Measurements from ENCODE around the gene NTRK2.

DNA sequence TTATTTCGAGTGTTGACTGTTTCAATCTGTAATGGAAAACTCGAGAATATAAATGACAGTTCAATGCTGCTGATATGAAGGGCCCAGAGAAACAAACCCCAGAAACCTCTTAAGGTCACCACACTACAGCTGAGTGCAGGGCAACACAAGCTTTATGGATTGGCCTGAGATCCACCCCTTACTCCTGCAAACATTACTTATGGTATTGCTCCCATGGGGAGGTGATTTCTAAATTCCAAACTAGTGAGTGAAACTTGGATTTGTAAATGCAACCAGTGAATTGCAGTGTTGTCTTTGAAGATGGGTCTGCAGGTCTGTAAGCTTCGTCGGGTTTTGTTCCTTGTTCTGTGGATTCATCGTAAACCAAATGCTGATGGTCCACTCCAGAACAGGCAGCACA, 85.4 kb downstream of the NTRK2 start:
- TF ChIP-seq ATF2 (tag by site-specific recombination; IDR thresholded peaks at IDR 0.05; ENCODE audit: low read depth) (no peak), ZNF530 (tag by site-specific recombination; IDR thresholded peaks at IDR 0.05; ENCODE audit: low read depth) (no peak), ZBTB1 (tag by site-specific recombination; IDR thresholded peaks at IDR 0.05) (no peak), ZNF76 (tag by site-specific recombination; IDR thresholded peaks at IDR 0.05; ENCODE audit: borderline replicate concordance, low read depth) (no peak), KLF8 (tag by site-specific recombination; IDR thresholded peaks at IDR 0.05) (no peak), ZNF391 (tag by site-specific recombination; IDR thresholded peaks at IDR 0.05; ENCODE audit: borderline replicate concordance, low read depth) (no peak), PRDM6 (tag by site-specific recombination; IDR thresholded peaks at IDR 0.05) (no peak), ZNF10 (tag by site-specific recombination; IDR thresholded peaks at IDR 0.05) (no peak), ZNF311 (tag by site-specific recombination; IDR thresholded peaks at IDR 0.05; ENCODE audit: borderline replicate concordance) (no peak), ZNF571 (tag by site-specific recombination; IDR thresholded peaks at IDR 0.05) (no peak)
- TF ChIP-seq, protein P1, sequence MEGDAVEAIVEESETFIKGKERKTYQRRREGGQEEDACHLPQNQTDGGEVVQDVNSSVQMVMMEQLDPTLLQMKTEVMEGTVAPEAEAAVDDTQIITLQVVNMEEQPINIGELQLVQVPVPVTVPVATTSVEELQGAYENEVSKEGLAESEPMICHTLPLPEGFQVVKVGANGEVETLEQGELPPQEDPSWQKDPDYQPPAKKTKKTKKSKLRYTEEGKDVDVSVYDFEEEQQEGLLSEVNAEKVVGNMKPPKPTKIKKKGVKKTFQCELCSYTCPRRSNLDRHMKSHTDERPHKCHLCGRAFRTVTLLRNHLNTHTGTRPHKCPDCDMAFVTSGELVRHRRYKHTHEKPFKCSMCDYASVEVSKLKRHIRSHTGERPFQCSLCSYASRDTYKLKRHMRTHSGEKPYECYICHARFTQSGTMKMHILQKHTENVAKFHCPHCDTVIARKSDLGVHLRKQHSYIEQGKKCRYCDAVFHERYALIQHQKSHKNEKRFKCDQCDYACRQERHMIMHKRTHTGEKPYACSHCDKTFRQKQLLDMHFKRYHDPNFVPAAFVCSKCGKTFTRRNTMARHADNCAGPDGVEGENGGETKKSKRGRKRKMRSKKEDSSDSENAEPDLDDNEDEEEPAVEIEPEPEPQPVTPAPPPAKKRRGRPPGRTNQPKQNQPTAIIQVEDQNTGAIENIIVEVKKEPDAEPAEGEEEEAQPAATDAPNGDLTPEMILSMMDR (tag by site-specific recombination; IDR thresholded peaks at IDR 0.05): no peak
- TF ChIP-seq, protein P2, sequence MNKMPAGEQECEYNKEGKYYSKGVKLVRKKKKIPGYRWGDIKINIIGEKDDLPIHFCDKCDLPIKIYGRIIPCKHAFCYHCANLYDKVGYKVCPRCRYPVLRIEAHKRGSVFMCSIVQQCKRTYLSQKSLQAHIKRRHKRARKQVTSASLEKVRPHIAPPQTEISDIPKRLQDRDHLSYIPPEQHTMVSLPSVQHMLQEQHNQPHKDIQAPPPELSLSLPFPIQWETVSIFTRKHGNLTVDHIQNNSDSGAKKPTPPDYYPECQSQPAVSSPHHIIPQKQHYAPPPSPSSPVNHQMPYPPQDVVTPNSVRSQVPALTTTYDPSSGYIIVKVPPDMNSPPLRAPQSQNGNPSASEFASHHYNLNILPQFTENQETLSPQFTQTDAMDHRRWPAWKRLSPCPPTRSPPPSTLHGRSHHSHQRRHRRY (tag by site-specific recombination; IDR thresholded peaks at IDR 0.05): no peak
- TF ChIP-seq, protein P3, sequence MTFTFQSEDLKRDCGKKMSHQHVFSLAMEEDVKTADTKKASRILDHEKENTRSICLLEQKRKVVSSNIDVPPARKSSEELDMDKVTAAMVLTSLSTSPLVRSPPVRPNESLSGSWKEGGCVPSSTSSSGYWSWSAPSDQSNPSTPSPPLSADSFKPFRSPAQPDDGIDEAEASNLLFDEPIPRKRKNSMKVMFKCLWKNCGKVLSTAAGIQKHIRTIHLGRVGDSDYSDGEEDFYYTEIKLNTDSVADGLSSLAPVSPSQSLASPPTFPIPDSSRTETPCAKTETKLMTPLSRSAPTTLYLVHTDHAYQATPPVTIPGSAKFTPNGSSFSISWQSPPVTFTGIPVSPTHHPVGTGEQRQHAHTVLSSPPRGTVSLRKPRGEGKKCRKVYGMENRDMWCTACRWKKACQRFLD (tag by site-specific recombination; IDR thresholded peaks at IDR 0.05): no peak

Data from HEK293 (cell line).